Subcutaneous adipose tissue (tissue), 4 donors: ENCODE measurements around the gene PLXNA4. TPM values are rescaled to one million over a fixed set of nuclear protein-coding genes. Genes with fewer than 3 reads are reported as not detected.

Experiments used
- CTCF ChIP-seq: fragments of 450-650 bp; IDR thresholded peaks from one replicate; pipeline ENCODE4 v1.5.1; 2016; ENCODE audit warnings: low read depth, mild to moderate bottlenecking, control low read depth, antibody characterized with exemption, moderate library complexity
- total RNA-seq, 4 donors: library from RNA; depleted of rRNA; stranded (reverse); fragments of >200 nt; gene quantifications; one replicate each; pipeline ENCODE4 v1.1.0, GENCODE V29; 2016

Gene PLXNA4
- total RNA-seq, 4 donors from 2014 or later: 30.2 to 112 (median 54.6) TPM

- TF ChIP-seq CTCF: no peak
Observed at GRCh38 chr7:132192809-132193208, 383.5 kb downstream of the PLXNA4 start.

- TF ChIP-seq CTCF: no peak
Observed at GRCh38 chr7:132191418-132191817, 384.9 kb downstream of the PLXNA4 start.

- no peak for TF ChIP-seq CTCF
Observed at GRCh38 chr7:132190683-132191082, 385.6 kb downstream of the PLXNA4 start.

- no peak for TF ChIP-seq CTCF
Observed at GRCh38 chr7:132189881-132190280, 386.4 kb downstream of the PLXNA4 start.

GRCh38 chr7:132187869-132188789 is 388.1 kb downstream of the PLXNA4 start:
- no peak for TF ChIP-seq CTCF

- no peak for TF ChIP-seq CTCF
Observed at GRCh38 chr7:132187391-132187790, 388.9 kb downstream of the PLXNA4 start.

DNA sequence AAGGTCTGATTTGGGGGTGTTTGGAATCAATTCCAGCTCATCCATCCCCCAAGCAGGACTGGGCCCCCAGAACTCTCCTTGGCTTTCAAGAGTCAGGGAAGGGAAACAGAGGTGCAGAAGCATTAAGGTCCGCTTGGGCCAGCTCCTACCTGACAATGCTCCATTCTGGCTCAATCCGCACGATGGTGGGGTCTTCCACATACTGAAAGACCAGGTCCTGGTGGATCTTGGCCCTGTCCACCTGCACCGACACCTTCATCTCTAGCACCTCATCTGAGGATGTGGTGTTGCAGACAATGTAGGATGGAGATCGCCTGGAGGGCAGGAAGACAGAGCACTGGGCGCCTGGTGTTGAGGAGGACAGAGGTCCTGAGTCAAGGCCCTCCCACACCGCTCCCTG is 391.1 kb downstream of the PLXNA4 start:
- no peak for TF ChIP-seq CTCF
